HG02943 (cell line): Measurements from ENCODE around the gene DOCK10.

Experiments
- ATAC-seq: cut with Tn5 transposase; IDR thresholded peaks from one replicate; pipeline ENCODE4 v1.9.1; 2021; ENCODE audit warnings: mild to moderate bottlenecking, low read depth, moderate library complexity; ENCODE audit not compliant: unreplicated experiment

The DOCK10 gene

DNA sequence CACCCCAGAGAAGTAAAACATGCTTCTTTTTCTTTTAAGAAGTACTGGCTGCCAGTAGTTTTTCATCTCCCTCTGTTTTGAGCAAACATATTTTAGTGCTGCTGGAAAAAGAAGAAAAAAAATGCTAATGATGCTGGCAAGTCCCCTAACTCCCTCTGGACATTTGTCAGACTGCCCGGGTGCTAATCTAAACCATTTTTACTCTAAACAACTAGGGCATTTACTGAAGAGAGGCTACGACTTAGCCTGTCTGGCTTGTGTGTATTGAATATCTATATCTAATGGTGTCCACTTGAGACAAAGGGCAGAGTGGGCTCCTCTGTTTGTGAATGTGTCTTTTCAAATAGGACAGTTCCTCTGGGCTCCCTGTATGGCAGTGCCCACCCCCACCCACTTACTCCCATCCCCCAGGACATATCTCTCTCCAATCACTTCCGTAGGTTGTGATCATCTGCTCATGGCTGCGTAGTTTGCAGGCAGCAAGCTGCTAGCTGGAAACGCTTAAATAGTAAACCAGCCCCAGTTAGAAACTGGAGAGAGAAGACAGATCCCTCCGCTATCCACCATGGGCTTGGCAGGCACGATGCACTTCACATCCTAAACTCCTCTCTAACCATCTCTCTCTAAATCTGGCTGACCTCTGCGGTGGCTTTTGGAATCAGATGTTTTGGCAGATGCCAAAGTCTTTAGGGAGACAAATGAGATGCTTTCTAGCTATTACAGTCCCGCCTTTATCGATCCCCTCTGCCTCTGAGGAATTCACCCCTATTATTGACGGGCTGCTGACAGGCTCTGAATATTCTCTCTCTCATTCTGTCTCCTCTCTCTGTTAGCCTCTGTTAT lies 58.3 kb downstream of the DOCK10 start:
- ATAC-seq = no peak

DNA sequence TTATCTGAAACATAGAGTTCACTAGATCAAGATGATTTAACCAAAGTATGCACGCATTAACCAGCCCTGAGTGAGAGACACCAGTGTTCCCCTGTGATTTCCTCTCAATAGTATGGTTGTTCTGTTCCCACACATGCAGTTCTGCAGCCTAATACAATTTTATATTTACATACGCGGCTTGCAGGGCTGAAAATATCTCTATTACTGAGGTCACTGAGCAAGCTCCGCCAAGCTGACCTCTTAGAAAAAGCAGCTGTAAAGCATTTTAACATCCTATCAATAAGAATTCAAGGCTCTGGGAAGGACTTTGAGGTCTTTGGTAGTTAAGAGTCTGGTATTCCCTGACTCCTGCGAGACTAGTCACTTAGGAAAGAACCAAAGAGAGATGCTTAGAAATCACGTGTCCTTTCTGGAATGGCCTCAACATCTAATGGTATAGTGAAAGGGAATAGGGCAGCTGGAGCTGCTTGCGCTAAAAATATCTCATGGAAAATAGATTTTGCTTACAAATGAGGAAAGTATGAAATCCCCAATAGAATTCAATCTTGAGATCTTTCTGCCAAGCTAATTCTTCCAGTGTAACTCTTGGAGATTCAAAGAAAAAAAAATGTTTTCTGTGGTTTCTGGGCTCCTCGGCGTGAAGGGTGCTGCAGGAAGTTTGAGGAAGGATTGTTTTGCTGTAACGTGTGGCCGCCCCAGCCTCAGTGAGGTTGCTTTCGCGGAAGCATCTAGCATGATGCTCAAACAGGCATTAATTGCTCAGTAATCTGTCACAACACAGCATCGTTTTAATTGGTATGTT lies 59.2 kb downstream of the DOCK10 start:
- ATAC-seq = peak; percentile 53

DNA sequence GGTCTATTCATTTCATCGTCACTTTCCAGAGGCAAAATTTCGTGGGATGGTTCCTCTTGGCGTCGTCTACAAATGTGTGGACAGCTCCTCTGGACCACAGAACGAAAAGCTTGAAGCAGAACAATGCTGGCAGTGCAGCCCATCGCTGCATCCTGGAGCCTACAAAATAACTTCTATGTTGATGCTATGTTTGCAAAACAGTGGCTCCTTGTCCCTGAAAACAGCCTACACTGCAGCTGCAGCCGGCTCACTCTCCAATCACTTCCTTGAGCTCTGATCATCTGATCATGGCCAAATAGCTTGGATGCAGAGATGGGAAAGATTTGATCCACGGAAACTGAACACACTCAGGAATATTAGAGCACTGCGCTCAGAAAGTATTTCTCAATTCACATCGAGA lies 60.0 kb downstream of the DOCK10 start:
- no peak for ATAC-seq

DNA sequence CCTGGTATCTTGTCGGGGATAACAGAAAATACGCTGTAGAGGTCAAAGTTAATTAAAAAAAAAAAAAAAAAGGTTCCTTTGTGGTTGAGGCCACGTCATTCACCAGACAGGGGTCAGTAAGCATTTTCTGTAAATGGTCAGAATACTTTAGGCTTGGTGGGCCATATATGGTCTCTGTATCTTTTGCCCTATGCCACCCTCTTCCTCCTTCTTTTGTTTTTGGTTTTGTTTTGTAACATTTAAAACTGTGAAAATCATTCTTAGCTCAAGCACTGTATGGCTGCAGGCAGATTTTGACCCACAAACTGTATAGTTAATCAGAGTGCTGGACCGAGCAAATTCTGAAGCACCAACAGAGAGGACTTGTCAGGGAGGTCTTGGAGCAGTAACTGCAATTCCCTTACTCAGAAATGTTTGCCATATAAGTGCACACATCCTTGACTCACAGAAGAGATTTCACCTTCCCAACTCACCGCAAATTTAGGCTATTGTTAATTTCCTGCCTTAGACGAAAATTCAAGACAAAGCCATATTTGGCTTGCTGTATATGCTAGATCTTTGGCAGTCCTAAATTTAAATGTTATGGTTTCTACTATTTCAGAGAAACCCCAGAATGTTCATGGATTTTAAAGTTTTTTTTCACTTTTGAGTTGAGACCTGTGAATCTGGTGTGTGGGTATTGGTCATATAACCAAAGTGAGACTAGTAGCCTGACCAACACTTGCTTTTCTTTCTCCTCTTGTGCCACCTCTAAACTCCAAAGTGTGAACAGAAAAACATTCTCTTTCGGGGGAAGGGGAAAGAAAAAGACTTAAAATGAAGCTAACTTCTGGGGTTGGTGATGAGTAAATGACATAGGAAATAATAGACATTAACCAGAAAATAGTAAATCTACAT lies 65.4 kb downstream of the DOCK10 start:
- no peak for ATAC-seq

DNA sequence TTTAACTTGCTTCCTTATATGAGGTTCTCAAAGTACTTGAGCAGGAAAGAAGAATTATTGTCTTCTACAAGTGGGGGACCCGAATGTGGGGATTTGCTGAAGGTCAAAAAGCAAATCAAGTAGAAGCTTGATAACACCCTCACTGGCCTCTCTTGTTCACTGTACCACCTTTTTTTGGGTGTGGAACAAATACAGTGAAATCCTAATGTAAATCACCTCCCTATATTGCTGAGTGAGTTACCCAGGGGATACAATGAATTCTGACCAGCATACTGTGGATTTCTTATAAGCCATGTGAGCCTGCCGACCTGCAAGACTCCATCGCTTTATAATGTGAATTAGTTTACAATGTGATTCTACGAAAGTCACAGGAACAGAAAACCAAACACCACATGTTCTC lies 66.5 kb downstream of the DOCK10 start:
- ATAC-seq = no peak

DNA sequence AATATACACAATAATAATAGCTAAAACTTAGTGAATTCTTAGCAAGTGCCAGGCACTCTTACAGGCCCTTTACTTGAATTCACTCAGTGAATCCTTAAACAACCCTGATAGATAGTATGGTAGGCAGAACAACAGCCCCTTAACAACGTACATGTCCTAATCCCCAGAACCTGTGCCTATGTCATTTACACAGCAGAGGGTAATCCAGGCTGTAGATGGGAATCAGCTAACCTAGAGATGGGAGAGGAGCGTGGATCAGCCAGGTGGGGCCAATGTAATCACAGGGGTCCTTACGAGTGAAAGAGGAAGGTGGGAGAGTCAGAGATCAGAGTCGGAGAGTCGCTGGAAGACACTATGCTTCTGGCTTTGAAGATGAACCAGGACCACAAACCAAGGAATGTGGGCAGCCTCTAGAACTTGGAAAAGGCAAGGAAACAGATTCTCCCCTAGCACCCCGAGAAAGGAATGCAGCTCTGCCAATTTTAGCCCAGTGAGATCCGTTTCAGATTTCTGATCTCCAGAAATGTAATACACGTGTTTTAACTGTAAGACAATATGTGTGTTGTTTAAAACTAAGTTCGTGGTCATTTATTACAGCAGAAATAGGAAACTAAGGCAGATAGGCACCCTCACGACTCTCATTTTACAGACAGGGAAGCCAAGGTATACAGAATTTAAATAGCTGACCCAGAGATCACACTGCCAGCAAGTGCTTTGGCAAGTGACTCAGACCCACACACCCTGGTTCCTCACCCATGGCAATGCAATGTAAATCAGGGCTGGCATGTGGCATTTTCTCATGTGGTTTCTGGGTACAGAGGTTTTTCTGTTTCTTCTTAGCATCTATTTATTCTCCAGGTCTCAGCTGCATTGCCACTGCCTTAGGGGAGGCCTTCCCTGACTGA lies 68.9 kb downstream of the DOCK10 start:
- peak; percentile 43 for ATAC-seq

DNA sequence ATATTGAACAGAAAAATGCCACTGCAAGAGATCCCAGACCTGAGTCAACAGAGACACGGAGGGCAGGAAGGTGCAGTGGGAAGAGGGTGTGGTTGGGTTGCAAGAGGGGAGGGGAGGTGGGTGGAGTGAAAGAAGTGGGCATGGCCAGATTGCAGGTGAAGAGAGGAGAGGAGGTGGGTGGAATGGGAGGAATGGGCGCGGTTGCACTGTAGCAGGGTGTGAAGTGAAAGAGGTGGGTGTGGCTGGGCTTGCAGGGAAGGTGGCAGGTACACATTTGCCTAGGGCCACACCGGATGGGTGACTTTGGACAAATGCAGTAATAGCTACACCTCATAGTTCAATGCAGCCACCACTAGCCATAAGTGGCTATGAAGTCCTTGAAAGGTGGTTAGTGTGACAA lies 71.1 kb downstream of the DOCK10 start:
- ATAC-seq = no peak

DNA sequence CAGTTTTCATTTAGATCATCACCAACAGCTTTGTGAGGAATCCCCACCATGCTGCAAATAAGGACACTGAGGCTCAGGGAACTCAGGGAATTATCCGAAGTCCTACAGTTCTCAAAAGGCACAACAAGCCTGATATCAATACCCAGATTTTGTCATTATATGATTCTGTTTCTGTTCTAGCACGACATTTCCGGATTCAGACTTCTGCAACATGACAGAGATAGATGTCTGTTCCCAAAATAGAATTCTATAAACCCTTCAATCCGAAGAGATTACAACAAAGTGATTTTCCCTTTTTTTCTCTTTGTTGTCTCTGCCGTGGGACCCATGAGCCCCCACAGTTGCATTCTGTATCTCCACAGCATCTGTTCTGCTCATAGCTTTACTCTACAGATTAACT lies 72.0 kb downstream of the DOCK10 start:
- ATAC-seq = no peak

DNA sequence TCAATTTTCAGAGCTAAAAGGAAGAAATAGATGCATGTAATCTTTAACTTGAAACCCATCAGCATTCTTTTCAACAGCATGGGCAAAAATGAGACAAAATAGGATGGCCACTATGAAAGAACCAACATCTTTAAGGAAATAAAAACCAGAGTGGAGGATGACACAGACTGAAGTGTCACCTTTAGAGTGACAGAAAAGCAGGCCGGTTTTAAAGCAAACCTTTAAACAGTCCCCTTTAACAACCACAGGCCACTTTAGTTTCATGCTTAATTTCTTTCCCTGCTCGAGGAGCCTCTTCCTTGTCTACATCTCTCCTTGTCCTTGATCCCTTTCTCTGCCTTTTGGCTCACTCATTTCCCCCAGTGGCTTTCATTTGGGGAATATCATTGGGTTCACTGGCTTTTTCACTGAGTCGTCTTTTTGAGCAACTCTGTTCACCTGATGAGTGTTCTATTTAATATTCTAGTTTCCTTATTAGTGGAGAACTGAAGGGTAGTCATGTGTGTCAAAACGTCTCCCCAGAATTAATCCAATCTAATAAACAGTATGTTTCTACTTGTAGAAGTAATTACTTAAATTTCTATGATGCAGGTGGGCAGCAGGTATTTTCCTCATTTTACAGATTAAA lies 72.5 kb downstream of the DOCK10 start:
- no peak for ATAC-seq

DNA sequence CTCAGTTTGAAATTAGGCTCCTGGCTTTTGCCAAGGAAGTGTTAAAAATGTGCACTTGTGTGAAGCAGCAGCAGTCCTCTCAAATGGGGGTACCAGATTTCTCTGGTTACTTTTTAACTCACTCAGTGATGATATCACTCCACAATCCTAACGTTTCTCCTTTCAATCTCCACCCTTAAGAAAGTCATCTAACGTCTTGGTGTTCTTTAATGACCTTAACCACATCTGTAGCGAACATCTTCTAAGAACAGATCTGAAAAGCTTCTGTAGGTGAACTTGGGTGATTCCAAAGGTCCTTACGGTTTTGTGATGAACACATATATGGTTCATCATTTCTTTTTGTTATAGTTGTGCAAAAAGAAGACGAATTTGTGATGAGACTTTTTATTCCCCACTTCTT lies 73.2 kb downstream of the DOCK10 start:
- ATAC-seq = no peak

DNA sequence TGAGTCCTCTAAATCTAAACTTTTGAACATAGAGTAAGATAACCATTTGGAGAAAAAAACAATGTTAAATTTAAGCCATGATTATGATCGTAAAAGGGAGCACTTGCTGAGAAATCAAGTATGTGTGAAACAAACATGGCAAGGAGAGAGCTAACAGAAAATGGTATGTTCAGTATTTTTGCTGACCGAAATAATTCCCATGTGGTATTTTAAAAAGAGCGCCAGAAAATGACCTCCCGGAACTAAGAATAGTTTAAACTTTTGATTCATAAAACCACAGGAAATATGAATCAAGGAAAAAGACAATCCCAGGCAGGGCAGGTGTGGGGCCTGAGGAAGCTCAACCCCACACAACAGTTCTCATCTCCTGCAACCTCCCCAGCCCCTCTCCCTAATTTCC lies 74.2 kb downstream of the DOCK10 start:
- ATAC-seq = no peak

DNA sequence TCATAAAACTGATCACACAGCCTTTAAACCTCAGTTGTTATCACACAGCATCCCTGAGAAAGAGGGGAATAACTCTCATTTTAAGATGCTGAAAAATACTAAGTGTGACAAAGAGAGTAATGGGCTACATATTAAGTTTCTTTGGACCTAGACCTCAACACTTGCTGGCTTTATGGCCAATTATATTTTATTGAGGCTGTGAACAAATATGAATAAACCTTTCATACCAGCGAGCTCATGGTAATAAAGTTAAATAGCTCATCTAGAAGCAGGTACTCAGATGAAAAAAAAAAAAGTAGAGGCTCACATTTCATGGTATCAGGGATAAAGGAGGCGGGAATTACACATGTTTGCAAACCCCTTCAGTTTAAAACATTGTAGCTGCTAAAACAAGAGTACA lies 75.7 kb downstream of the DOCK10 start:
- ATAC-seq = no peak

DNA sequence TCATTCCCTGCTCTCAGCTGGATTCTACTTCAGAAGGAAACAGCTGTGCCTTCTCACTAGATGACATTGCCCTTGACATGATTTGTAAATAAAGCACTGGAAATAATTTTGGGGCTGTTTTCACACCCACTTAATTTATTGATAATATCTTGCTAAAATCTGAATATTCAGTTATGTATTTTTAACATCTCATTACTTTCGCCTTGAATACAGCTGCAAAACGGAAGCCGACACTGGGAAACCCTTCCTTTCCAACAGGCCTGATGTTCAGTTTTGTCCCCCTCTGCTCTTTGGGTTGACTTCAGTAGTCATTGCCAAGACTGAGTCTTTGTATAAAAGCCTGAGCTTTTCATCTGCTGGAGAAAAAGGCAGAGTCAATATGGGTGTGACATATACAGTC lies 82.7 kb downstream of the DOCK10 start:
- ATAC-seq = no peak

DNA sequence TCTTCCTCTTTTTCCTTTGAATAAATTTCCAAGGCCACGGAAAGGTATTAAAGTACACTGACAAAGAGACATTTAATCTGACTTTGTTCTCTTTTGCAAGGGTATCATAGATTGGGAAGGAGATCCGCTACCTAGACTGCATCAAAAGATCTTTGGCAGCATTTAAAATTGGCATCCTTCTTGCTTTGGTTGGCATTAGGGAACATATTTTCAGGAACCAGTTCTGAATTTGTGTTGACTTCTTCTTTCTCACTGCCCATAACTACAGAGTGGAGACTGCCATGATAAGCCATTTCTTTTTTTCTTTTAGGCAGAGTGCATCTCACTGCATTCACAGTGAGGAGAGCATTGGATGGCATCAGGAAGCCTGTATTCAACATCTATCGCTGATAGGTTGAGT lies 83.4 kb downstream of the DOCK10 start:
- ATAC-seq = no peak

DNA sequence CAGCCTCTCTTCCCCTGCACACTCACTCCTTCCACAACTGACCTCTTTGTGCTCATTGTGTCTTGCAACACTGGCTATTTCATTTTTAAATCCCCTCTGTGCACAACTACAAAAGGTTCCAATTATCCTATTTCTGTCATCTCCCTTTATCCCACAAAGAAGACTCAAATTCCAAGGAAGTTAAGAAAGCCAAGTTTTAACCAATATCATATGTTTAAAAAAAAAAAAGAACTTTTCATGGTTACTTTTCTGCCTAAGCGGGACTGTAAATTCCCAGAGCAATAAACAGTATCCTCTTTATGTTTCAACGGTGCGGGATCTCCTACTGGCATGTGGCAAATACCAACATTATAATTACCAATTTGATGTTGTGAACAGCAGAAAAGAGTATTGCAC lies 83.8 kb downstream of the DOCK10 start:
- no peak for ATAC-seq

DNA sequence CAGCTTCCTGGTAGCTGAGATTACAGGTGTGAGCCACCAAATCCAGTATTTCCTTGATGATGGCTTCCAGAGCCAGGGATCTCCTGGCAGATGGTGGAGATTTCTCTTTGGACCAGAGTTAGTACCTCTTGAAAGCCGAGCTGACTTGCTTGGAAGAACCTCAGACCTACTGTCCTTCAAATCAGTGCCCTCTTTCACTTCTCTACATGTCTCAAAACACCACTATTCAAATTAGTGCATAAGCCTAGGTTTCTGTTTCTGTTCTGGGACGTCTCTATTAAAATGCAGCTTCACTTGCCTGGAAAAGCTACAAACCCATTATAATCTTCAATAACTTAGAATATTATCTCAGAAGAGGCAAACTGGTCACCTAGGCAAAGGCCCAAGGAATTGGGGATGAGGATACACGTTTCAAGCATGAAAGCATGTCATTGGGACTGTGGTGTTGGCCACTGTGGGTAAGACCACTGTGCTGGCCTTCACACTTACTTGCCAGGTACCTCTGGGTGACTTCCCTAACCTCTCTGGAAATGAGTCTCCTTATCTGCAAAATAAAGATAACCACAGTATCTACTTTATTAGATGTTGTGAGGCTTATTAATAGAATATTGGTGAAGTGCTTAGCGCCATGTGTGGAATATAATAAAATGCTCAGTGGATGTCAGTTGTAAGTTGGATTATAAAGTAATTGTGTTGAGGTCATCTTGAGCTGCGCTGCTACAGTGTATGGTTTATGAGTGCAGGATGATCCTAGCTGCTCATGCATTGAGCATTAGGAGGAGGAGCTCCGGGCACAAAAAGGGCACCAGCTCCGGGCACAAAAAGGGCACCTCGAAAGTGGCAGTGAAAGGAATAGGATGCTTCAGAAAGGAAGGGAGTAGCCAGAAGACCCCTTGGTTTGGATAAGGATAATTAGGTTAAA lies 84.5 kb downstream of the DOCK10 start:
- ATAC-seq = peak; percentile 86

DNA sequence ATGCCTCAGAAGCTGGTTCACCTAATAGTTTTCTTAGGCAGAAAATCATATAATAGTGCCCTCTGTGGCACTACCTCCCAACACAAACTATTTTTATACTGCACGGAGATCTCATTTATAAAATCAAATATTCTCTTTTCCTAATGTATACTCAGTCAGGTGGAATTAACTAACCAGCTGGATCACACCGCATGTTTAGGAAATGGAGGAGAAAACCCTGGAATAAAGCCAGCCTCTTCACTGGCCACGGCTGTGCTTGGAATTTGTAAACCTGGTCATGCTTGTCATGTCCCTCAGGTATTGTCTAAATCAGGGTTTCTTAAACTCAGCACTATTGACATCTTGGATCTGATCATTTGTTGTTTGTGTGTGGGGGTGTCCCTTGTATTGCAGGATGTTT lies 85.6 kb downstream of the DOCK10 start:
- no peak for ATAC-seq

DNA sequence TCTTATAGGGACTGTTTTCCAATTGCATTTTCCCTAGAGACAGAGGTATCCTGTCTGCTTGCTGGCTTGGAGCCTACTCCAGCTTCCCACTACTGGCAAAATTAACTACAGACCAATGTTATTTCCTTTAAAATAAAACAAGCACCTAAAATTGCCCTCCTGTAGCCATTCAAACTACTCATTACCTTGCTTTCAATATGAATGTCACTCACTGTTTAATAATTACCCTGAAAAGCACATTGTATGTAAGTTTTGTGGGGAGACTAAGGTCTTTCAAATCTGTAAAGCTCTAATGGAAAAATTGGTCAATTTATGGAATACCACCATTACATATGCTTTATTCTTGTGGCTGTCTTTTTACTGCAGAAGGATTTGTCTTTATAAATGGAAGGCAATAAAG lies 87.3 kb downstream of the DOCK10 start:
- ATAC-seq = peak; percentile 35
